Measurements from ENCODE around the gene APCDD1L. TPM values are rescaled to one million over a fixed set of nuclear protein-coding genes. Genes with fewer than 3 reads are reported as not detected.
A peak's percentile ranks its signal among the peaks of the same experiment; 100 is the strongest.
"Not testable (repeated sequence)": the region's sequence is repeated elsewhere in the genome, so short reads cannot be mapped to it uniquely, and the experiment has no call there.

Gene APCDD1L
- total RNA-seq, 1 experiment from 2014 or later = 1.0 TPM

- no peak for DNase-seq (ENCODE audit: low read depth)
Observed at GRCh38 chr20:58446264-58446959, 68.8 kb downstream of the APCDD1L start.

GRCh38 chr20:58444746-58445255 lies 70.4 kb downstream of the APCDD1L start:
- no peak for DNase-seq (ENCODE audit: low read depth)

- DNase-seq (ENCODE audit: low read depth) = no peak
Observed at GRCh38 chr20:58441723-58442122, 73.5 kb downstream of the APCDD1L start.

GRCh38 chr20:58440021-58440767 lies 75.0 kb downstream of the APCDD1L start:
- peak; percentile 15 for DNase-seq (ENCODE audit: low read depth)

DNA sequence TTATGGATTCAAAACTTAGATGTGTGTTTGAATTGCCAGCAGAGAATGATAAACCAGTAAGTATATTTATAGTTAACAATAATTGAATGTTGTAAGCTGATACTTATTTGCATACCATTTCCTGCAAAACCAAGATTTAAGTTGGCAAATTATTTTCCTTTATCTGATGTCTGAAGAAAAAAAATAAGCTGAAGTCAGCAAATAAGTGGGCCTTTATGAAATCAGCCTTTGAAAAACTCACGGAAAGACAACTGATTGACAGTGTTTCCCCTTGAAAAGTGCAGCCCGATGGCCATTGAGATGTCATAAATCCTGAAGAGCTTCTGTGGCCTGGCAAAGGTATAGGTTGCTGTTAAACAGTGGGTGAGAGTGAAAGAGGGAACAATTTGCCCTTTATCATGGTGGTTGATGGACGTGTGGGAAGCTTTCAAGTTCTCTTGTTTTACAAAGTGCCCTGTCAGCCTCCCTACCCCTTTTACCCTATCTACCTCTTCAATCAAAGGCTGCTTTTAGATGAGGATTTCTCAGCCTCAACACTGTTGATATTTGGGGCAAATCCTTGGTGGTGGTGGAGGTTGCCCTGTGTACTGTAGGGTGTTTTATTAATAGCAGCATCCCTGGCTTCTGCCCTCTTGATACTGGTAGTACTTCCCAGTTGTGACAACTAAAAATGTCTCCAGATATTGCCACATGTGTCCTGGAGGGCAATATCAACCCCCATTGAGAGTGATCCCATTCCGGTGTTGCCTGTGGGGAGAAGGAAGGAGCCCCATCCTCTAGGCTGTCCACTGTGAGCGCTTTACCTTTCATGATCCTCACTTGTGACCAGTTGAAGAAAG lies 76.0 kb downstream of the APCDD1L start:
- DNase-seq (ENCODE audit: low read depth) = no peak

DNA sequence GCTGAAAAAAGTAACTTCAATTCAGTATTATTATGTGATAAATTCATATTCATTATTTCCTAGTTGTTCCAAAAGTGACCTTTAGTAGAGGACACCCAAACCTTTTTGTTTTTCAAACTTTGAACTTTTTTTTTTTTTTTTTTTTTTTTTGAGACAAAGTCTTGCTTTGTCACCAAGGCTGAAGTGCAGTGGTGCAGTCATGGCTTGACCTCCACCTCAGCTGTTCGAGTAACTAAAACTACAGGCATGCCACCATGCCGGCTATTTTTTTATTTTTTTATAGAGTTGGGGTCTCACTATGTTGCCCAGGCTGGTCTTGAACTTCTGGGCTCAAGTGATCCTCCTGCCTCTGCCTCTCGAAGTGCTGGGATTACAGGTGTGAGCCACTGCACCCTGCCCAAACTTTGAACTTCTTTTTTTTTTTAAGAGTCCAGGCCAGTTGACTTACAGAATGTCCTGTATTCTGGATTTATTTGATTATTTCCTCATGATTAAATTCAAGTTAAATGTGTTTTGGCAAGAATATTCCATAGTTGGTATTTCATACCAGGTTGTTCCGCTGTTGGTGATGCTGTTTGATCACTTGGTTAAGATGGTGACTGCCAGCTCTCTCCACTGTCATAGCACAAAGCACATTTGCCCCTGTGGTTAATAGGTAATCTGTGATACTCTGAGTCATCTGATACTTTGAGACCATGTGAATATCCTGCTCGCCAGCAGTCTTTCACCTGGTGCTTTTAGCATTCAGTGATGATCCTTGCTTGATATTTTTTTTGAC lies 78.1 kb downstream of the APCDD1L start:
- no peak for DNase-seq (ENCODE audit: low read depth)

DNA sequence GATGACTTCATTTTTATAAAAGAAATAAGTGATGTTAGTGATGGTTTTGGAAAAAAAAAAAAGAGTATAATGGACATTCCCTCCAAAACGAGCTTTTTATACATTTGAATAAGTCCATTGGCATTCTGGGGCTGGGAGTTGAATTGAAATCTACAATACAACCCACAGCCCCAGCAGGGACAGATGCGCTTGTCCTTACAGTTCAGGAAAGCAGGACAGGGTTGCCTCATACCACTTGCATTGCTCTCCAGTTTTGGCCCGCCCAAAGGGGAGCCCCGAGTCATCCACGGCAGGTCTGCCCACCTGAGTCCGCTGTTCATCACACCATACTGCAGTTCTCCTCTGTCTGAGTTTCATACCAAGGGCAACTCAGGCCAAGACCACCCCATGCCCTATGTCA lies 80.0 kb downstream of the APCDD1L start:
- no peak for DNase-seq (ENCODE audit: low read depth)

- no peak for DNase-seq (ENCODE audit: low read depth)
Observed at GRCh38 chr20:58434326-58434725, 80.9 kb downstream of the APCDD1L start.

DNA sequence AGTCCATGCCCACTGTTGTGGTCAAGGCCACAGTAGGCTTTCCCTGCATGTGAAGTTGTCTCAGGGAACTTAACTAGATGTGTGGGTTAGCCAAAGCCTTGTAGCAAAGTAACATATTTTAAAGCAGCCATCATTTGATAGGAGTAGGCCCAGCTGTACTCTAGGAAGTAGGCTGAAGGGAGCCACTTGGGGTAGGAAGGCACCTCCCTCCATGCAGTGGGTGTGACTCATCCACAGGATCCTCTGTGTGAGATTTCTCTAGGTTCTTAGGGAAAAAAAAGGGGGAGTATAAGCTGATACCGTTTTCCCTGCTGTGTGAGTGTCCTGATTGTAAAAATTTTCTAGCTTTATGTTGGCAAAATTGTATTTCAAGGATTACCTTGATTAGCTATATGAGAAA lies 81.4 kb downstream of the APCDD1L start:
- peak; percentile 80 for DNase-seq (ENCODE audit: low read depth)

GRCh38 chr20:58433029-58433647 lies 82.1 kb downstream of the APCDD1L start:
- DNase-seq (ENCODE audit: low read depth) = no peak

GRCh38 chr20:58432186-58432954 lies 82.8 kb downstream of the APCDD1L start:
- DNase-seq (ENCODE audit: low read depth) = no peak

GRCh38 chr20:58431134-58431533 lies 84.1 kb downstream of the APCDD1L start:
- no peak for DNase-seq (ENCODE audit: low read depth)

- DNase-seq (ENCODE audit: low read depth) = no peak
Observed at GRCh38 chr20:58429303-58429702, 85.9 kb downstream of the APCDD1L start.

DNA sequence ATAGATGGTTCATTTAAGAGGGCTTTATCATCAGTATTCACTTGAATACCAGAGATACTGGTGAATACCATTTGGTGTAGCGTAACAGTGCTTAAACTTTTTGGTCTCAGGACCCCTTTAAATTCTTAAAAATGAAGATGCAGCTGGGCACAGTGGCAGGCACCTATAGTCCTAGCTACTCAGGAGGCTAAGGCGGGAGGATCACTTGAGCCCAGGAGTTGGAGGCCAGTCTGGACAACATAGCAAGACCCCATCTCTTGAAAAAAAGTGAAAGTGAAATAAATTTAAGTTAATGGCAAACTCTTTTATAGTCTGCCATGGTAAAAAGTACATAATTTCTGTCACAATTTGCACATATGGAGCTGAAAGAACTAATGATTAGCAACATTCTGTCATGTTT lies 86.8 kb downstream of the APCDD1L start:
- no peak for DNase-seq (ENCODE audit: low read depth)

DNA sequence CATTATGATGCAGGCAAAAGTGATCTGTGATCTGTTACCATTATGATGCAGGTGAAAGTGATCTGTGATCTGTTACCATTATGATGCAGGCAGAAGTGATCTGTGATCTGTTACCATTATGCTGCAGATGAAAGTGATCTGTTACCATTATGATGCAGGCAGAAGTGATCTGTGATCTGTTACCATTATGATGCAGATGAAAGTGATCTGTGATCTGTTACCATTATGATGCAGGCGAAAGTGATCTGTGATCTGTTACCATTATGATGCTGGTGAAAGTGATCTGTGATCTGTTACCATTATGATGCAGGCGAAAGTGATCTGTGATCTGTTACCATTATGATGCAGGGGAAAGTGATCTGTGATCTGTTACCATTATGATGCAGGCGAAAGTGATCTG lies 87.6 kb downstream of the APCDD1L start:
- not testable (repeated sequence) for DNase-seq (ENCODE audit: low read depth)

DNA sequence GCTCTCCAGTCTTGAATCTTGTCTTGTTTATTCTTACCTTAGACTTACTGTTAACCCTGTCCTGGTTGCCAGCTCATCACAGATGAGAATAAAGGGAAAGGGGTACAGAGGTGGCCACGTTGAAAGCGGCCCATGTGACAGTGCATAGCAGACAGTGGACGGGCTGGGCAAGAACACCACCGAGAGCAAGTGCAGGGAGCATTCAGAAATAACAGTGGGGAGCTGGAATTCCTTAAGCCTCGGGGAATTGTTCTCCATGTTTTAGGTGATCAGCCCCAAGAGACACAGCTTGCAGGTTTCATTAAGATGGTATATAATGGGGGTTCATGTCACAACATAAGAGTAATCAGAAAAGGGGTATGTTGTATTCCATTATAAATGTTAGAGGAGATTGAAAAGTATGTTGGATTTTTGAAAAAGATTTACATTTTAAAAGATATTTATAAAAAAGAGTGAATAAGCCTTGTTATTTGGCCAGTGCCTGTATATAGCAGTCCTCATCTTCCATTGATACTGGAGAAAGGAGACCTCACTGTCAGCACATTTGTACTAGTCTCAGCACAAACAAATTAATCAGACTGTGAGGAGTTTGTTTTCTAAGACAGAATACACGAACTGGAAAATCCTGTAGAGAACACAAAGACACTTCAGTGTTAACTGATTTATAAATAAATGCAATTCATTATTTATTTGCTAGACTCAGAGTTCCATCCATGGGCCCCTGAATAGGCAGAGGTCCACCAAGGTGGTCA lies 90.8 kb downstream of the APCDD1L start:
- no peak for DNase-seq (ENCODE audit: low read depth)

GRCh38 chr20:58421497-58421850 lies 93.7 kb downstream of the APCDD1L start:
- no peak for DNase-seq (ENCODE audit: low read depth)

DNA sequence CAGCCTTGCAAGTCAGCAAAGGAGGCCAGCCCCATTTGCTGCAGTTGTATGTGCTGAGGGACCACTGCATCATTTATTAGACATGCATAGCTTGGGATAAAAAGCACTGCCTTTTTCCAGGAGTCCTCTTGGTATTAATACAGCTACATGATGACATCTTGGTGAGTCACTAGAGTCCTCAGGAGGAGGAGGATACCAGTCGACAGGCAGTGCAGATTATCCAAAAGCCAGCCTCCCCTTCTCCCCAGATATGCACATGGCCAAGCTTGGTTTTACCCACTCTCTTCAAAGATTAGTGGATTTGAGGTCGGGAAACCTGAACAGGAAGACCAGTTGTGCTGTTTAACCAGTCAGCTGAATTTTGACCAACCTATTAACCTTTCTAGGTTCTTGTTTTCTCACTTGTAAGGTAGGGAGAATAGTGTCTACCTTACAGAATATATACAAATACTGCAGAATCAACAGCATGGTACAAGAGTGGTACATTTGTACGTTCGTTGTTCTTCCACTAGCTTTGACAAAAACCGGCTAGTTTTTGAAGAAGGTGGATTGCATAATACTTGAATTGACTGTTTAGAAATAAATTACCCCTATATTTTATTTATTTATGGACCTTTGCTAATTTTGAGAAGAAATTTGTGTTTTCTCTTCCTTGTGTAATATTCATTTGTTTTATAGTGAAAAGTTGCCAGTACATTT lies 94.3 kb downstream of the APCDD1L start:
- DNase-seq (ENCODE audit: low read depth) = peak; percentile 74

All from HT1080 (cell line).